Prostate gland (tissue), 2 donors: ENCODE measurements around the gene QTRT2.

Source experiments
- CTCF ChIP-seq, 4 experiments: fragments of 200-600 bp in 2 of 4; fragments of 450-650 bp in 2 of 4; sonication (generic) in 2 of 4; IDR thresholded peaks; 1 replicate in 3 of 4; 2 replicates in 1 of 4; pipeline ENCODE4 v1.5.1; 2016 to 2019; ENCODE audit warnings: antibody characterized with exemption in 4 of 4, mild to moderate bottlenecking in 2 of 4, moderate library complexity in 2 of 4
- POLR2A ChIP-seq: fragments of 450-650 bp; IDR thresholded peaks from one replicate; pipeline ENCODE4 v1.6.1; 2016; ENCODE audit warnings: antibody characterized with exemption, mild to moderate bottlenecking
- POLR2AphosphoS5 ChIP-seq: sonication (generic); formaldehyde crosslinking; IDR thresholded peaks from one replicate; pipeline ENCODE4 v1.6.1; 2017; ENCODE audit warnings: antibody characterized with exemption

- TF ChIP-seq CTCF (IDR thresholded peaks at IDR 0.05) (no peak), POLR2A (no peak), POLR2AphosphoS5 (no peak)
Measured at GRCh38 chr3:114111060-114111770, 54.7 kb downstream of the QTRT2 start.
